Measurements from ENCODE around the gene PLXNC1.
"Not testable (repeated sequence)": the region's sequence is repeated elsewhere in the genome, so short reads cannot be mapped to it uniquely, and the experiment has no call there.

PLXNC1 gene

DNA sequence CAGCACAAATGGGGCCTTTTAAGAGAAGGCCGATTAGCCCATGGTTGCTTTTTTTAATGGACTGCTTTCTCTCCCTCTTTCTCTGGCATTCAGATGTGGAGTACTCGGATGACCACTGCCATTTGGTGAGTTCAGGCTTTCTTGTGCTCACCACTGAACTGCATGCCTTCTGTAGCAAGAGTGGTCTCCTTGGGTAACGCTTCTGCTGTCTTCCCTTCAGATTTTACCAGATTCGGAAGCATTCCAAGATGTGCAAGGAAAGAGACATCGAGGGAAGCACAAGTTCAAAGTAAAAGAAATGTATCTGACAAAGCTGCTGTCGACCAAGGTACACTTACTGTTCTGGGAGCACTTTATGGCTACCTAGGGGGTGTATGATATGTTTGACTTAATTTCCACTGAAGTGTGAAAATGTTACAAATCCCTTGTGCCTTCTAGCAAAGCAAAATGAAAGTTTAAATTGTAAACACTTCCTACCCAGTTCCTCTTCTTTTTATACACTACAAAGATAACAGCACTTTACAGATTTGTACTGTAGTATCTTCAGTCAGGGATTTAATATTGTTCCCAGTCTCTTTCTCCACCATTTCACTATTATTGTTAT lies 148.8 kb downstream of the PLXNC1 start:
- peak overlapping the region; percentile 71 for H3K27ac Mint-ChIP-seq
- ATAC-seq: peak; percentile 91
- H3K4me1 Mint-ChIP-seq: peaks cover 59% of the 10 kb centered on the region
- no peaks in the 10 kb centered on the region for H3K27me3 Mint-ChIP-seq
- peaks cover 75% of the 10 kb centered on the region for H3K36me3 Mint-ChIP-seq
- peak overlapping the region; percentile 44 for H3K4me3 Mint-ChIP-seq
- peaks cover 6% of the 10 kb centered on the region for H3K9me3 Mint-ChIP-seq

GRCh38 chr12:94297876-94298505 lies 149.6 kb downstream of the PLXNC1 start:
- Mint-ChIP-seq H3K36me3 (peaks cover 76% of the 10 kb centered on the region), H3K9me3 (peaks cover 6% of the 10 kb centered on the region), H3K4me1 (peaks cover 62% of the 10 kb centered on the region), H3K27me3 (no peaks in the 10 kb centered on the region), H3K4me3 (no peak overlapping the region), H3K27ac (peak overlapping the region; percentile 71)
- no peak for ATAC-seq

DNA sequence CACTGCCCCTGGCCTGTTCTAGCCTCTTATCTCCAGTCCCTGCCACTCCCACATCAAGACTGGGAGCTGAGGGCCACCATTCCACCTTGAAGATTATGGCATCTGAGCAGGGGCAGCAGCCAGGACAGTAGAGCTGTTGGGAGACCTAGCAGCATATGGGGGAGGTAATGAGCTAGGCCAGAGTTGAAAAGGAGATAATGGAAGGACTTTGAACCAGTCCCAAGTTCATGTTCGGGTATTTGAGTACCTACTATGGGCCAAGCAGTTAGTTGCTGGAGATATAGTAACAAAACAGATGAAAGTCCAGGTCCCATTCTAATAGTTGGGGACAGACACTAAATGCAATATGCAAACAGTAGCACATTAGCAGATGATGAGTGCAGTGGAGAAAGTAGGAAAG lies 151.5 kb downstream of the PLXNC1 start:
- H3K4me1 Mint-ChIP-seq: peaks cover 59% of the 10 kb centered on the region
- peaks cover 66% of the 10 kb centered on the region for H3K36me3 Mint-ChIP-seq
- ATAC-seq: no peak
- no peak overlapping the region for H3K4me3 Mint-ChIP-seq
- H3K9me3 Mint-ChIP-seq: peaks cover 6% of the 10 kb centered on the region
- peak overlapping the region; percentile 56 for H3K27ac Mint-ChIP-seq
- H3K27me3 Mint-ChIP-seq: no peaks in the 10 kb centered on the region

DNA sequence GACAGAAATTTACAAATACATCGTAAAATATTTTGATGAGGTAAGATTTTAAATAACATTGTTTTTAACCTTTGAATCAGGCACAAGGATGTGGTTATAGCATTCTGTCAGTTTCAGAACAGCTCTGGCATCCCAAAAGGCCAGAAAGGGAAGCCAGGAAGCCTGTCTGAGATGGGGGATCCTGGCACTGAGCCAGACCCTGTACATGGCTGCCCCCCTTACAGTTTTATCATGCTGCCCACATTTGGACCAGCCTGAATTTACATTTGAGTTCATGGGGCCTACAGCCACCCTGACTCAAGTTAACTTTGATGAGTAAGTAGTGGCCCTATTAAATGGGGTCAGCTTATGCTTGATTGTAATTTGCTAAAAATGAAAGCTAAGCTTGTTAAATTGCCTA lies 155.6 kb downstream of the PLXNC1 start:
- H3K36me3 Mint-ChIP-seq: peaks cover 55% of the 10 kb centered on the region
- ATAC-seq: no peak
- H3K4me3 Mint-ChIP-seq: no peak overlapping the region
- peak overlapping the region; percentile 76 for H3K27ac Mint-ChIP-seq
- H3K4me1 Mint-ChIP-seq: peaks cover 47% of the 10 kb centered on the region
- no peaks in the 10 kb centered on the region for H3K9me3 Mint-ChIP-seq
- no peaks in the 10 kb centered on the region for H3K27me3 Mint-ChIP-seq

GRCh38 chr12:94304566-94305061 lies 156.2 kb downstream of the PLXNC1 start:
- Mint-ChIP-seq H3K36me3 (peaks cover 52% of the 10 kb centered on the region), H3K9me3 (no peaks in the 10 kb centered on the region), H3K4me3 (no peak overlapping the region), H3K4me1 (peaks cover 52% of the 10 kb centered on the region), H3K27me3 (no peaks in the 10 kb centered on the region), H3K27ac (peak overlapping the region; percentile 76)
- ATAC-seq: no peak

GRCh38 chr12:94305130-94305957 lies 157.0 kb downstream of the PLXNC1 start:
- Mint-ChIP-seq H3K27ac (peak overlapping the region; percentile 76), H3K4me1 (peaks cover 51% of the 10 kb centered on the region), H3K36me3 (peaks cover 49% of the 10 kb centered on the region)

GRCh38 chr12:94308612-94309011 lies 160.2 kb downstream of the PLXNC1 start:
- peak overlapping the region; percentile 49 for H3K4me3 Mint-ChIP-seq
- H3K27ac Mint-ChIP-seq: peak overlapping the region; percentile 87
- H3K36me3 Mint-ChIP-seq: peaks cover 52% of the 10 kb centered on the region
- peaks cover 44% of the 10 kb centered on the region for H3K4me1 Mint-ChIP-seq
- no peak for ATAC-seq
- H3K9me3 Mint-ChIP-seq: no peaks in the 10 kb centered on the region
- no peaks in the 10 kb centered on the region for H3K27me3 Mint-ChIP-seq

More at GRCh38 chr12:94305130-94305957, 157.0 kb downstream of the PLXNC1 start:
- Mint-ChIP-seq H3K4me3 (peak overlapping the region; percentile 53), H3K27me3 (no peaks in the 10 kb centered on the region), H3K9me3 (no peaks in the 10 kb centered on the region)
- ATAC-seq: peak; percentile 90

DNA sequence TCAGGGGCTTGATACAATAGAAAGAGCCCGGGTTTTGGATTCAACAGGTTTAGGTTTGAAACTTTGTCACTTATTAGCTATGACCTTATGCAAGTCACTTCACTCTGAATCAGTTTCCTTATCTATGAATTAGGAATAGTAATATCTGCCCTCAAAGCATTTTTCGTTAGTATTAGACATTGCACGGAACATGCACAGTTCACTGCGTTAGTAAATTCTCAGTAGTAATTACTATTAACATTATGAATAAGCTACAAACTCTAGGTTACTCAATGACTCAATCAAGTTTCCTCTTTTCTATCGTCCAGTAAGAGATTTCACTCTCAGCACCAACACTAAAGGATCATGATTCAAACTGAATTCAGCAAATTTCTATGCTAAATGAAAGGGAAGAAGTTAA lies 161.0 kb downstream of the PLXNC1 start:
- peaks cover 41% of the 10 kb centered on the region for H3K4me1 Mint-ChIP-seq
- peaks cover 57% of the 10 kb centered on the region for H3K36me3 Mint-ChIP-seq
- H3K27ac Mint-ChIP-seq: peak overlapping the region; percentile 87
- peaks cover 2% of the 10 kb centered on the region for H3K9me3 Mint-ChIP-seq
- no peak overlapping the region for H3K4me3 Mint-ChIP-seq
- ATAC-seq: peak; percentile 85
- no peaks in the 10 kb centered on the region for H3K27me3 Mint-ChIP-seq

DNA sequence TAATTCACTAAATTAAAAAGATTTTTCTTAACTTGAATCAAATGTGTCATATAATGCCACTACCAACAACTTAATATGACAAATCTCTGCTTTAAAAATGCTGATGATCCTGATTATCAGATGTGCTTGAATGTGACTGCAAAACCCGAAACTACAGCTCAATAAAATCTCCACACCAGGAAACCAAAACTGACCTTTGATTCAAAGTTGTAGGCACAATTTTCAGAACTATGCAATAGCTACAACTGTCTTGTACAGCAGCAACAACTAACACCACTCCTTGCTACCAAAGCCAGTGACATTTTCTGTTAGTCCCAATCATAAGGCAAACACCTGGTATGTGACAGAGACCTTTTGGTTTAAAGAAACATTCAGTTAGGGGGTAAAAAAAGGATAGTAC lies 164.0 kb downstream of the PLXNC1 start:
- H3K4me3 Mint-ChIP-seq: no peak overlapping the region
- H3K4me1 Mint-ChIP-seq: peaks cover 24% of the 10 kb centered on the region
- H3K27me3 Mint-ChIP-seq: no peaks in the 10 kb centered on the region
- H3K9me3 Mint-ChIP-seq: peaks cover 12% of the 10 kb centered on the region
- peaks cover 53% of the 10 kb centered on the region for H3K36me3 Mint-ChIP-seq
- ATAC-seq: no peak
- no peak overlapping the region for H3K27ac Mint-ChIP-seq

DNA sequence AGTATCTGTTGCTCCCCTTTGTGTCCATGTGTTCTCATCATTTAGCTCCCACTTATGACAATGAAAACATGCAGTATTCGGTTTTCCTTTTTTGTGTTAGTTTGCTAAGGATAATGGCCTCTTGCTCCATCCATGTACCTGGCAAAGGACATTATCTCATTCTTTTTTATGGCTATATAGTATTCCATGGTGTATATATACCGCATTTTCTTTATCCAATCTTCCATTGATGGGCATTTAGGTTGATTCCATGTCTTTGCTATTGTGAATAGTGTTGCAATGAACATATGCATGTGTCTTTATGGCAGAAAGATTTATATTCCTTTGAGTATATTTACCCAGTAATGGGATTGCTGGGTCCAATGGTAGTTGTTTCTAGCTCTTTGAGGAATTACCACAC lies 168.2 kb downstream of the PLXNC1 start:
- not testable (repeated sequence) for H3K4me3 Mint-ChIP-seq, ATAC-seq, H3K27me3 Mint-ChIP-seq
- Mint-ChIP-seq H3K9me3 (peaks cover 37% of the 10 kb centered on the region), H3K27ac (peak overlapping the region; percentile 81), H3K4me1 (peaks cover 26% of the 10 kb centered on the region), H3K36me3 (peaks cover 74% of the 10 kb centered on the region)

DNA sequence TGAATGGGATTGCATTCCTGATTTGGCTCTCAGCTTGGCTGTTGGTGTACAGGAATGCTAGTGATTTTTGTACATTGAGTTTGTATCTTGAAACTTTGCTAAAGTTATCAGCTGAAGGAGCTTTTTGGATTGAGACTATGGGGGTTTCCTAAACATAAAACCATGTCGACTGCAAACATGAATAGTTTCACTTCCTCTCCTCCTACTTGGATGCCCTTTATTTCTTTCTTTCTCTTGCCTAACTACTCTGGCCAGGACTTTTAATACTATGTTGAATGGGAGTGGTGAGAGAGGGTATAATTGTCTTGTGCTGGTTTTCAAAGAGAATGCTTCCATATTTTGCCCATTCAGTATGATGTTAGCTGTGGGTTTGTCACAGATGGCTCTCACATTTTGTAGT lies 169.8 kb downstream of the PLXNC1 start:
- H3K36me3 Mint-ChIP-seq: peaks cover 82% of the 10 kb centered on the region
- peak overlapping the region; percentile 81 for H3K27ac Mint-ChIP-seq
- peak overlapping the region; percentile 10 for H3K4me3 Mint-ChIP-seq
- peak; percentile 89 for ATAC-seq
- H3K4me1 Mint-ChIP-seq: peaks cover 26% of the 10 kb centered on the region
- H3K27me3 Mint-ChIP-seq: no peaks in the 10 kb centered on the region
- peaks cover 37% of the 10 kb centered on the region for H3K9me3 Mint-ChIP-seq

- no peaks in the 10 kb centered on the region for H3K27me3 Mint-ChIP-seq
- peak overlapping the region; percentile 58 for H3K27ac Mint-ChIP-seq
- peaks cover 36% of the 10 kb centered on the region for H3K9me3 Mint-ChIP-seq
- H3K4me3 Mint-ChIP-seq: no peak overlapping the region
- peaks cover 26% of the 10 kb centered on the region for H3K4me1 Mint-ChIP-seq
- peaks cover 84% of the 10 kb centered on the region for H3K36me3 Mint-ChIP-seq
- ATAC-seq: no peak
Observed at GRCh38 chr12:94320109-94320508, 171.7 kb downstream of the PLXNC1 start.

- Mint-ChIP-seq H3K27me3 (no peaks in the 10 kb centered on the region), H3K27ac (no peak overlapping the region), H3K36me3 (peaks cover 95% of the 10 kb centered on the region), H3K9me3 (peaks cover 28% of the 10 kb centered on the region), H3K4me1 (peaks cover 24% of the 10 kb centered on the region), H3K4me3 (no peak overlapping the region)
- no peak for ATAC-seq
Observed at GRCh38 chr12:94322346-94322745, 174.0 kb downstream of the PLXNC1 start.

GRCh38 chr12:94326234-94326633 lies 177.9 kb downstream of the PLXNC1 start:
- H3K36me3 Mint-ChIP-seq: peaks cover 79% of the 10 kb centered on the region
- no peak overlapping the region for H3K4me3 Mint-ChIP-seq
- H3K27me3 Mint-ChIP-seq: no peaks in the 10 kb centered on the region
- peaks cover 5% of the 10 kb centered on the region for H3K9me3 Mint-ChIP-seq
- ATAC-seq: no peak
- peak overlapping the region; percentile 0 for H3K27ac Mint-ChIP-seq
- H3K4me1 Mint-ChIP-seq: no peaks in the 10 kb centered on the region

GRCh38 chr12:94326727-94327126 lies 178.3 kb downstream of the PLXNC1 start:
- no peak overlapping the region for H3K4me3 Mint-ChIP-seq
- no peaks in the 10 kb centered on the region for H3K4me1 Mint-ChIP-seq
- peaks cover 3% of the 10 kb centered on the region for H3K9me3 Mint-ChIP-seq
- peak overlapping the region; percentile 0 for H3K27ac Mint-ChIP-seq
- H3K27me3 Mint-ChIP-seq: no peaks in the 10 kb centered on the region
- no peak for ATAC-seq
- H3K36me3 Mint-ChIP-seq: peaks cover 79% of the 10 kb centered on the region
